LNCaP clone FGC (cell line): ENCODE data around the gene EPC1.
"Not testable (repeated sequence)": the region's sequence is repeated elsewhere in the genome, so short reads cannot be mapped to it uniquely, and the experiment has no call there.

ENCODE experiments used
- DNase-seq: peaks from one replicate; pipeline ENCODE4 v3.0.0-alpha.2; 2011; ENCODE audit warnings: low read depth
- H3K4me3 ChIP-seq: 2 replicates; pipeline ENCODE4 v1.5.1; 2011; ENCODE audit warnings: mild to moderate bottlenecking, low read depth, low read length, control low read depth
- TF ChIP-seq, protein P1 (sequence below): IDR thresholded peaks from 2 replicates; pipeline ENCODE4 v1.5.1; 2012; ENCODE audit warnings: mild to moderate bottlenecking; ENCODE audit not compliant: control insufficient read depth, insufficient read depth; ENCODE audit errors: extremely low read depth

The EPC1 gene

DNA sequence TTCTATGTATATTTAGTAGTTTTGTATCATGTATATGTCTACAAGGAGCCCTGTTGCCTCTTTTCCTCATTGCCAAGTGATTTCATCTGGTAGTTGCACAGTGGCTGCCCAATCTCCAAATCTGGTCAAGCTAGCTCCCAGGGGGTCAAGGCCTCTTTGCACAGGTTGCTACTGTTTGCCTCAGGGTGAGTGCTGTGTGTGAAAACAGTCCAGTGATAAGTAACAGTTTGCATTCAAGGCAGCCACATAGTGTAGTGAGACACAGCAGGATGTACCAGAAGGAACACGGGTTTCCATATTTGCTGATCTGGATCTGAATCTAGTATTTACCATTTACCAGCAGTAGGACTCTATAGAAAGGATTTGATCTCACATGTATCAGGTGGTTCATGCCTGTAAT, 13.3 kb upstream of the EPC1 start:
- peak; percentile 31 for DNase-seq
- TF ChIP-seq, protein P1, sequence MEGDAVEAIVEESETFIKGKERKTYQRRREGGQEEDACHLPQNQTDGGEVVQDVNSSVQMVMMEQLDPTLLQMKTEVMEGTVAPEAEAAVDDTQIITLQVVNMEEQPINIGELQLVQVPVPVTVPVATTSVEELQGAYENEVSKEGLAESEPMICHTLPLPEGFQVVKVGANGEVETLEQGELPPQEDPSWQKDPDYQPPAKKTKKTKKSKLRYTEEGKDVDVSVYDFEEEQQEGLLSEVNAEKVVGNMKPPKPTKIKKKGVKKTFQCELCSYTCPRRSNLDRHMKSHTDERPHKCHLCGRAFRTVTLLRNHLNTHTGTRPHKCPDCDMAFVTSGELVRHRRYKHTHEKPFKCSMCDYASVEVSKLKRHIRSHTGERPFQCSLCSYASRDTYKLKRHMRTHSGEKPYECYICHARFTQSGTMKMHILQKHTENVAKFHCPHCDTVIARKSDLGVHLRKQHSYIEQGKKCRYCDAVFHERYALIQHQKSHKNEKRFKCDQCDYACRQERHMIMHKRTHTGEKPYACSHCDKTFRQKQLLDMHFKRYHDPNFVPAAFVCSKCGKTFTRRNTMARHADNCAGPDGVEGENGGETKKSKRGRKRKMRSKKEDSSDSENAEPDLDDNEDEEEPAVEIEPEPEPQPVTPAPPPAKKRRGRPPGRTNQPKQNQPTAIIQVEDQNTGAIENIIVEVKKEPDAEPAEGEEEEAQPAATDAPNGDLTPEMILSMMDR: no peak
- H3K4me3 ChIP-seq: no peak overlapping the region

DNA sequence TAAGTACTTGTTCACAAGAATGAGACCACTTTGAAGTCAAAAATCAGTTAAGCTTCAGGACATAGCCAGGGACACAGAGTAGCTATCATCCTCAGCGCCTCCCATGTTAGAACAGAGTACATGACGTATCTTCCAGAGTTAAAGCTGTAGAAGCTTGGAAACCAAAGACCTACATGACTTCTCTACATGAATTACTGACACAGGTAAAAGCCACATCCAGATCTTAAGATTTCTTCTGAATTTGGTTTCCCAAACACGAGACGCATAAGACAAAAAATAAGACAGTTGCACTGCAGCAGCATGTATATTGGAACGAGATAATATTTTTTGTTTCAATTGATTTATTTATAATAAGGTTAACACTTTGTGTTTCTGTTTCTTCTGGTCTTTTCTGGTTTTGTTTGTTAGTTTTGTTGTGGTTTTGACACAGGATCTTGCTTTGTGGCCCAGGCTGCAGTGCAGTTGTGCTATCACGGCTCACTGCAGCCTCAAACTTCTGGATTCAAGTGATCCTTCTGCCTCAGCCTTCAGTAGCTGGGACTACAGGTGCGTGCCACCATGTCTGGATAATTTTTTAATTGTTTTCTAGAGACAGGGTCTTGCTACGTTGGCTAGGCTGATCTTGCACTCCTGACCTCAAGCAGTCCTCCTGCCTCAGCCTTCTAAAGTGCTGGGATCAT, 10.2 kb upstream of the EPC1 start:
- DNase-seq: no peak
- TF ChIP-seq, protein P1: no peak
- H3K4me3 ChIP-seq: no peak overlapping the region

DNA sequence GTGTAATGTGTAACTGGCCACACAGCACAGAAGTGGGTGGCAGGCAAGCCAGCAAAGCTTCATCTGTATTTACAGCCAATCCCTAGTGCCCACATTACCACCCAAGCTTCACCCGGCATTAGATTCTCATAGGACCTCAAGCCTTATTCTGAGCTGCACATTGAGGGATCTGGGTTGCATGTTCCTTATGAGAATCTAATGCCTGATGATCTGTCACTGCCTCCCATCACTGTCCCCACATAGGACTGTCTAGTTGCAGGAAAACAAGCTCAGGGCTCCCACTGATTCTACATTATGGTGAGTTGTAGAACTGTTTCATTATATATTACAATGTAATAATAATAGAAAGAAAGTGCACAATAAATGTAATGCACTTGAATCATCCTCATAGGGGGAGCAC, 7.7 kb upstream of the EPC1 start:
- DNase-seq: not testable (repeated sequence)

DNA sequence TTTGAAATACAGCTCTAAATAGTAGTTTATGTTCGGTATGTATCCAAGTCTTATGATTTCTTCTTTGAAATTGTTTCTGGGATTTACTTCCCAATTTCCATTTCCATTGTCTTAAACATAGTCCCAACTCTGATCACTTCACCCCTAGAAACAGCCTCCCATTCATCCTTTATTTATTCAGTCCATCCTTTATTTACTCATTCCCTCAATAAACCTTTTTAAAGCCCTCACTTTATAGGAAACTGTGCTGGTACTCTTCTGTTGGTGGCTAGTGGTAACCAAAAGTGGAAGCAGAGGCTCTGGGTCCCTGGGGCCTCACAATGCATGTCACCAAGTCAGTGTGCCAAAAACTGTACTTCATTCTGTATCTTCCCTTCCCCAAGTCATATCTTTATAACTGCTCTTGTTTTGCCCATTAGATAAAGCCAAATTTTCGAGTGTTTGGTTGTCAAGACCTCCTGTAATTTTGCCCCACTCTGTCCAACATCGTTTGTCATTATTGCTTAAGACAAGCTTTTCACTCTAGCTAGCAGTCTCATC, 3.9 kb upstream of the EPC1 start:
- peak overlapping the region; percentile 16 for H3K4me3 ChIP-seq
- DNase-seq: no peak
- TF ChIP-seq, protein P1: no peak

More for the DNA sequence above, 7.7 kb upstream of the EPC1 start:
- H3K4me3 ChIP-seq: not testable (repeated sequence)

DNA sequence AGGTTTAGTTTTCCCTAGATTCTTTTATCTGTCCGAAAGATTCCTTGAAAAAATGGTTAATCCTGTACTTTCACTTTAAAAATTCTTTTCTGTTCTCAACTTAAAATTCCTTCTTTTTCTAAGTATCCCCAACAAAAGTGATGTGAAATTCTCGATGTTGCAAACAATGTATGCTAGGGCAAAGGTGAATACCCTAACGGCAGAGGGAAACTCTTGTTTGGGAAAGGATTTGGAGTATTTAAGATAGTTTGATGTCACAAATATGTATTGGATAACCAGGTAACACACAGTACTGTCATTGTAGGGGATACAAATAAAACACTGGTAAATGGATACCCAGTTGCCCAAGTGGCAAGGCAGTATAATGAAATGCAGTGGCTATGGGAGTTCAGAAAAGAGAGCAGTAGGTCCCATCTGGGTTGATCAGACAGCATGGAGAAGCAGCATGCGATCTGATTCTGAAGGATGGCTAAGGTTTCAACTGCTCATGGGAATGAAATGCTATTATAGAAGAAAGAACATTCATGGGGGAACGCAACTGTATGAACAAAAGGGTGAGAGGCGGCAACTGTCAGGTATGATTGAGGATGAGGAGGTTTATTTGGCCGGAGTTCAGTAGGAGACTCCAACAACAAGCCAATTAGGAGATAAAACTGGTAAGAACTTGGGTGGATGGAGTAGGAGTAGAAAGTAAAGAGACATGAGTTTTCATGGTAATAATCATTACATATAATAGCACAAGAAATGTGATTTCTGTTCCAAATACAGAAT, 3.2 kb upstream of the EPC1 start:
- DNase-seq: no peak
- no peak overlapping the region for H3K4me3 ChIP-seq
- TF ChIP-seq, protein P1: no peak

DNA sequence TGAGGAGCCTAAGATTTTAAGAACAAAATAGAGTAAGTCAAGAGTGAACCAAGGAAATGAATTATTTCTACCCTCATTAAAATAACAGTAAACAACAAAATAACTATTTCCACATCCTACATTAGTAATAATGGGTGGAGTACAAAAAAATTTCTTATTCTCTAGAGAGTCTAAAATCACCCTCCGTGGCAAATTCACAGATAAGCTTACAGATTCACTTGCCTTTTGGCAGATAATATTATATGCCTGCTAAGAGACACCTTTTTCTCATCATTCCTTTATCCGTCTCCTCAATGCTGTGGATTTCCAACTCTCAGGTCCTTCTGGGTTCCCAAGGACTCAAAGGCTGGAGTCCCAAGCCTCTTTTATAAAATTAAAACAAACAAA, 2.2 kb upstream of the EPC1 start:
- no peak for DNase-seq
- TF ChIP-seq, protein P1: no peak
- no peak overlapping the region for H3K4me3 ChIP-seq

DNA sequence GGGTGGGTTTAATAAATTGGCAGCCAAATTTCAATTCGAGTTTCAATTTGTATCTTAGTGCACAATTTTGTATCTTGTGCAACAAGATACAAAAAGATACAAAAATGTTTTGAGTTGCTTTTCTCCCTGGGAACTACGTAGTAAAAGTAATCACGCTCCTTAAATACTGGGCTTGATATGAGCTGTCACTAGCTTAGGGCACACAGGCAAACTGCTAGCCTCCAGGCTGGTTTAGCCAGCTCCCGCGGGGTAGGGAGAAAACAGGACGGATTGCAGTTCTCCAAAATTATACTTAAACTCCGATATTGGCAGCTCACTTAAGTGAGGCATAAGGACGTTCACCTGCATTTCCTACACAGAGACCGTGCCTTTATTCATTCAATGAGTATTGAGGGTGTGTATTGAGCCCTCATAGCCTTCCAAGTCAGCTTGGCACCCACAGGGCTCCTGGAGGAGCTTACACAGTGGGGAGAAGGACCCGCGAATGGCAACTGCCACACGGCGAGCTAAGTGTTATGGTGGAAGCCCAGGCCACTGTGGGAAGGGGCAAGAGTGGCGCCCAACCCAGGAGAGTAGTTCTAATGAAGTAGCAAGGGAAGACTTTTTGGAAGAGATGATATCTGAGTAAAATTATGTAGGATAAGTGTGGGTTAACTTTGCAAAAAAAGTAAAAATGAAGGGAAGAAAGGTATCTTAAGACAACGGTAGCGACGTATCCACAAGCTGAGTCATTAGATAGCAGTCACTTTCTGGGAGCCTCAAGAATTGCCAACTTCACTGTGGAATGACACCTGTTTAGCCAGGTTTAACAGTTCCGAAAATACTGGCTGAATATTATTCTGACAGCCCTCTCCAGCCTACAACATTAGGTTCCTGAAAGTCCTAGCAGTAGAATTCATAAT, 1.6 kb upstream of the EPC1 start:
- TF ChIP-seq, protein P1: no peak
- no peak for DNase-seq
- H3K4me3 ChIP-seq: no peak overlapping the region
